Endothelial cell of umbilical vein (primary cell): ENCODE results near the gene LHX4. TPM values are rescaled to one million over a fixed set of nuclear protein-coding genes. Genes with fewer than 3 reads are reported as not detected.

Experiments
- BruUV-seq: library from RNA; stranded (reverse); fragments of 400-500 nt; replicated peaks from 2 replicates; lab custom pipeline; 2021; lab: Mats Ljungman, UMichigan
- CTCF ChIA-PET: fragments of 300-600, 350-600 bp; sonication (Branson Sonifier 250); formaldehyde crosslinking; loops from one replicate; lab custom pipeline; 2021; ENCODE audit warnings: antibody characterized with exemption, inconsistent platforms; lab: Charles Lee
- POLR2A ChIA-PET: fragments of 300-600, 350-600 bp; sonication (Branson Sonifier 250); formaldehyde crosslinking; loops from one replicate; lab custom pipeline; 2021; ENCODE audit warnings: antibody characterized with exemption, inconsistent platforms; lab: Charles Lee
- DNase-seq: peaks from one replicate; pipeline ENCODE4 v3.0.0-alpha.2; 2011; ENCODE audit warnings: low read depth, low spot score
- FAIRE-seq: peaks from 2 replicates; lab custom pipeline; 2011; peaks lifted over from hg19 to GRCh38; lab: Jason Lieb, UNC
- H2AFZ ChIP-seq: 2 replicates; pipeline ENCODE4 v1.6.0; 2012; ENCODE audit warnings: low read depth, low read length, control low read depth, inconsistent platforms
- H3K27ac ChIP-seq: 2 replicates; pipeline ENCODE4 v1.5.1; 2011; ENCODE audit warnings: low read depth, mild to moderate bottlenecking, control low read depth, low read length, moderate library complexity; ENCODE audit not compliant: insufficient read depth
- H3K27me3 ChIP-seq, 2 experiments: 2 replicates each; pipeline versions ENCODE4 v1.6.0 to v1.6.1; 2011; ENCODE audit warnings: low read length in 2 of 2, mixed read lengths in 1 of 2; ENCODE audit not compliant: control insufficient read depth in 2 of 2, insufficient read depth in 2 of 2
- H3K36me3 ChIP-seq, 2 experiments: 2 replicates in 1 of 2; 3 replicates in 1 of 2; pipeline ENCODE4 v1.5.1; 2011; ENCODE audit warnings: low read length in 2 of 2, mild to moderate bottlenecking in 1 of 2, moderate library complexity in 1 of 2; ENCODE audit not compliant: control insufficient read depth in 2 of 2, insufficient read depth in 2 of 2; ENCODE audit errors: extremely low read depth in 1 of 2
- H3K4me1 ChIP-seq: 3 replicates; pipeline ENCODE4 v1.5.1; 2011; ENCODE audit warnings: mild to moderate bottlenecking, low read length; ENCODE audit not compliant: control insufficient read depth, insufficient read depth; ENCODE audit errors: extremely low read depth
- H3K4me2 ChIP-seq: 2 replicates; pipeline ENCODE4 v1.6.1; 2011; ENCODE audit warnings: low read length, control low read depth, mixed read lengths; ENCODE audit not compliant: insufficient read depth
- H3K4me3 ChIP-seq, 3 experiments: fragments of 200-600 bp in 1 of 3; sonication (generic), shearing (Covaris generic) in 1 of 3; replicated peaks in 1 of 3; 2 replicates each; pipeline ENCODE4 v1.5.1; 2011 to 2016; ENCODE audit warnings: control low read depth in 3 of 3, low read length in 3 of 3, mild to moderate bottlenecking in 2 of 3, inconsistent platforms in 1 of 3, low read depth in 1 of 3, moderate library complexity in 1 of 3; ENCODE audit not compliant: insufficient read depth in 1 of 3
- H3K79me2 ChIP-seq: 2 replicates; pipeline ENCODE4 v1.6.0; 2012; ENCODE audit warnings: low read length, inconsistent platforms; ENCODE audit not compliant: control insufficient read depth, insufficient read depth
- H3K9ac ChIP-seq: replicated peaks from 2 replicates; pipeline ENCODE3; 2011; ENCODE audit warnings: low read length, control low read depth; ENCODE audit not compliant: insufficient read depth; ENCODE audit errors: extremely low read depth
- H3K9me1 ChIP-seq: replicated peaks from 3 replicates; pipeline ENCODE4 v1.6.0; 2011; ENCODE audit warnings: mild to moderate bottlenecking, low read length; ENCODE audit not compliant: control insufficient read depth, insufficient read depth; ENCODE audit errors: extremely low read depth
- H3K9me3 ChIP-seq: replicated peaks from 2 replicates; pipeline ENCODE4 v1.5.1; 2012; ENCODE audit warnings: low read length, inconsistent platforms; ENCODE audit not compliant: control insufficient read depth, insufficient read depth
- H4K20me1 ChIP-seq: replicated peaks from 2 replicates; pipeline ENCODE3; 2011; ENCODE audit warnings: mild to moderate bottlenecking, low read length; ENCODE audit not compliant: control insufficient read depth, insufficient read depth; ENCODE audit errors: extremely low read depth
- CTCF ChIP-seq, 2 donors: IDR thresholded peaks; 1 replicate in 1 of 2; 2 replicates in 1 of 2; pipeline ENCODE4 v1.5.1; 2011; ENCODE audit warnings: low read length in 2 of 2, mild to moderate bottlenecking in 2 of 2, moderate library complexity in 2 of 2, control low read depth in 1 of 2, inconsistent platforms in 1 of 2, low read depth in 1 of 2; ENCODE audit not compliant: insufficient read depth in 1 of 2; ENCODE audit errors: extremely low read depth in 1 of 2
- EZH2 ChIP-seq: IDR thresholded peaks from 2 replicates; pipeline ENCODE4 v1.6.1; 2012; ENCODE audit warnings: borderline replicate concordance, low read depth, mild to moderate bottlenecking, moderate library complexity, low read length, inconsistent platforms; ENCODE audit not compliant: severe bottlenecking
- FOS ChIP-seq: IDR thresholded peaks from 2 replicates; pipeline ENCODE4 v1.6.1; 2011; ENCODE audit warnings: mild to moderate bottlenecking, low read length, moderate library complexity, borderline replicate concordance; ENCODE audit not compliant: insufficient read depth
- GATA2 ChIP-seq: IDR thresholded peaks from 2 replicates; pipeline ENCODE4 v1.7.0; 2011; ENCODE audit warnings: low read depth, mild to moderate bottlenecking, moderate library complexity, mixed read lengths, low read length; ENCODE audit not compliant: insufficient read length, insufficient read depth
- JUN ChIP-seq: IDR thresholded peaks from 2 replicates; pipeline ENCODE4 v1.6.1; 2011; ENCODE audit warnings: borderline replicate concordance, low read depth; ENCODE audit not compliant: insufficient read length, insufficient read depth
- MAX ChIP-seq: IDR thresholded peaks from 2 replicates; pipeline ENCODE4 v1.6.1; 2011; ENCODE audit not compliant: insufficient read depth, insufficient read length
- MYC ChIP-seq: IDR thresholded peaks from one replicate; pipeline ENCODE4 v1.6.1; 2011; ENCODE audit warnings: mild to moderate bottlenecking, low read depth, low read length
- POLR2A ChIP-seq: IDR thresholded peaks from 2 replicates; pipeline ENCODE4 v1.6.1; 2012; ENCODE audit warnings: low read depth, mild to moderate bottlenecking, control low read depth, low read length
- POLR2AphosphoS5 ChIP-seq: IDR thresholded peaks from 2 replicates; pipeline ENCODE4 v1.6.1; 2012; ENCODE audit warnings: low read depth, mild to moderate bottlenecking, control low read depth, low read length, moderate library complexity; ENCODE audit not compliant: insufficient read depth
- dilution Hi-C: fragments of 300-500 bp; cut with MboI; formaldehyde crosslinking; loops from one replicate; pipeline ENCODE4 v1.15.0; 2019; ENCODE audit warnings: low sequenced_read_pairs; ENCODE audit not compliant: extremely low pct_ligation_motif_present
- intact Hi-C: fragments of 100-400 bp; cut with micrococcal nuclease; formaldehyde crosslinking; loops from one replicate; pipeline ENCODE4 v1.10.0; 2022
- polyA plus RNA-seq, 4 experiments: library from polyadenylated mRNA; depleted of rRNA in 3 of 4; stranded (reverse) in 3 of 4; unstranded in 1 of 4; fragments of >200 nt; gene quantifications; 2 replicates each; pipeline versions ENCODE4 v1.2.1 to v1.2.3, GENCODE V29; 2011 to 2012; ENCODE audit warnings: missing spikeins in 1 of 4
- total RNA-seq: library from RNA; stranded (reverse); gene quantifications from 2 replicates; pipeline ENCODE4 v1.2.3, GENCODE V29; 2021

The LHX4 gene
- total and polyA plus RNA-seq, 2 donors (not counting 3 experiments of a cell fraction or from before 2014, with no cell fraction given) = not detected

GRCh38 chr1:180231506-180231921 lies 1.4 kb downstream of the LHX4 start:
- H3K4me2 ChIP-seq = peak overlapping the region; percentile 82
- H4K20me1 ChIP-seq = no peaks in the 10 kb centered on the region
- peaks cover 25% of the 10 kb centered on the region for H3K4me1 ChIP-seq
- H3K36me3 ChIP-seq = no peaks in the 10 kb centered on the region
- FAIRE-seq (no peak), DNase-seq (peak; percentile 29)
- intact Hi-C loops (no loop called here), dilution Hi-C loops (no loop called here)
- peaks cover 69 to 92% of the 10 kb centered on the region in 2 experiments for H3K27me3 ChIP-seq
- H3K9me3 ChIP-seq = no peaks in the 10 kb centered on the region
- peak; percentile 68 for TF ChIP-seq EZH2
- no peak for TF ChIP-seq MYC
- TF ChIP-seq POLR2A = no peak
- no peaks in the 10 kb centered on the region for H3K79me2 ChIP-seq
- H3K9me1 ChIP-seq = no peaks in the 10 kb centered on the region
- H3K4me3 ChIP-seq = peak overlapping the region in 2 of 3 experiments; percentile 11 to 43
- ChIA-PET POLR2A (no interaction called here), CTCF (no interaction called here)
- H3K27ac ChIP-seq = no peak overlapping the region
- H3K9ac ChIP-seq = no peak overlapping the region
- BruUV-seq = no TSS peak
- no peak overlapping the region for H2AFZ ChIP-seq

GRCh38 chr1:180231936-180232335 lies 1.9 kb downstream of the LHX4 start:
- DNase-seq (no peak), FAIRE-seq (no peak)
- no TSS peak for BruUV-seq
- H3K36me3 ChIP-seq = no peaks in the 10 kb centered on the region
- CTCF ChIA-PET = interaction anchor here (1.4 kb wide), 1 partner anchor 21 kb away, joined by 5 read pairs; no protein-coding TSS in a partner anchor
- no peaks in the 10 kb centered on the region for H3K9me1 ChIP-seq
- no peaks in the 10 kb centered on the region for H3K79me2 ChIP-seq
- H4K20me1 ChIP-seq = no peaks in the 10 kb centered on the region
- peak overlapping the region; percentile 82 for H3K4me2 ChIP-seq
- no peak overlapping the region for H3K27ac ChIP-seq
- no peak overlapping the region for H3K4me3 ChIP-seq
- peaks cover 70 to 92% of the 10 kb centered on the region in 2 experiments for H3K27me3 ChIP-seq
- no peak overlapping the region for H3K9ac ChIP-seq
- dilution Hi-C loops = no loop called here
- no peak overlapping the region for H2AFZ ChIP-seq
- peaks cover 25% of the 10 kb centered on the region for H3K4me1 ChIP-seq
- no peaks in the 10 kb centered on the region for H3K9me3 ChIP-seq
- TF ChIP-seq POLR2AphosphoS5 (no peak), POLR2A (no peak), JUN (no peak), FOS (no peak), MAX (no peak), EZH2 (no peak), CTCF (IDR thresholded peaks at IDR 0.05; ENCODE audit: extremely low read depth in 1 of 2, insufficient read depth in 1 of 2, low read depth in 1 of 2, low read length in 2 of 2) (no peak), MYC (no peak), GATA2 (no peak)
- POLR2A ChIA-PET = no interaction called here
- intact Hi-C loops = no loop called here
